Mucosa of descending colon (tissue), 3 donors: ENCODE results near the gene DHX57. TPM values are rescaled to one million over a fixed set of nuclear protein-coding genes. Genes with fewer than 3 reads are reported as not detected.

Experiments
- ATAC-seq: fragments of 200-7000 bp; cut with Tn5 transposase; one replicate; pipeline ENCODE4 v1.9.1; 2020; ENCODE audit warnings: mild to moderate bottlenecking, moderate library complexity
- DNase-seq, 3 donors: peaks; one replicate each; pipeline ENCODE4 v3.0.0-alpha.2; 2020
- H3K36me3 ChIP-seq: fragments of 200-600 bp; one replicate; pipeline ENCODE4 v1.8.0; 2021; ENCODE audit warnings: low read depth, mild to moderate bottlenecking
- H3K4me1 ChIP-seq: fragments of 200-600 bp; one replicate; pipeline ENCODE4 v1.8.0; 2021; ENCODE audit warnings: low read depth, mild to moderate bottlenecking
- H3K4me3 ChIP-seq: fragments of 200-600 bp; one replicate; pipeline ENCODE4 v1.8.0; 2021; ENCODE audit warnings: mild to moderate bottlenecking
- H3K9me3 ChIP-seq: fragments of 200-600 bp; one replicate; pipeline ENCODE4 v1.8.0; 2021; ENCODE audit warnings: mild to moderate bottlenecking
- CTCF ChIP-seq: fragments of 200-600 bp; IDR thresholded peaks from one replicate; pipeline ENCODE4 v1.8.0; 2022; ENCODE audit warnings: antibody characterized with exemption, mild to moderate bottlenecking
- intact Hi-C, 2 donors: fragments of 100-400 bp; cut with DNase I in 1 of 2; cut with micrococcal nuclease in 1 of 2; formaldehyde crosslinking; loops; one replicate each; pipeline versions ENCODE4 v1.11.0 to v1.11.1; 2022; cut with DNase I, micrococcal nuclease
- total RNA-seq, 3 donors: library from RNA; stranded (reverse); fragmentation: NEBNext Ultra II Directional in 2 of 3; extraction: Animal tissue kit (Norgen Biotek cat#: 25700) in 2 of 3; gene quantifications; one replicate each; pipeline versions ENCODE4 v1.2.1 to v1.2.4, GENCODE V29; 2021 to 2023
- donor health status: DM: no; HTN: no; CAD: no; lungs with moderate emphysema.
- donor health status: DM: no; HTN: no; CAD: no.
- donor health status: DM: no; HTN: yes; CAD: no.

DHX57 gene
- total RNA-seq, 3 donors from 2014 or later = 10.4 to 17.3 (median 10.5) TPM

DNA sequence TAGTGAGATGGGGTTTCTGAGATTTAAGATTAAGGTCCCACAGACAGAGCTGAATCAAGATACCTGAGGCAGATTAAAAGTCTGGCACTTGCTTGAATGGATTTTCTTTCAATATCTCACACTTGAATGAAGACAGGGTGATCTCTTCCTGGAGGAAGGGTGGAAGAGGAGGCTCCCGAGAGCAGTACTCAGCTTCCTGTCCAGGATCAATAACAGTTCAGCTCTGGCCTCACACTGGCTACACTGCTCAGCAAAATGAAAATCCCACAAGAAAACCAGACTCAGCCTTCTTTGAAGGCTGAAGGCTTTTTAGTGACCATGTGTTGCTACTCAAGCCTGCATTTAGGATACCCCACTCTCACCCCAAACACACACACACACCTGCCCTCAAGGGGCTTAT, 25.0 kb upstream of the DHX57 start:
- ATAC-seq (no peak), DNase-seq (no peak)
- no peak overlapping the region for H3K4me3 ChIP-seq
- intact Hi-C loops = no loop called here
- TF ChIP-seq CTCF = no peak
- H3K9me3 ChIP-seq = no peaks in the 10 kb centered on the region
- H3K36me3 ChIP-seq = no peaks in the 10 kb centered on the region
- no peaks in the 10 kb centered on the region for H3K4me1 ChIP-seq

DNA sequence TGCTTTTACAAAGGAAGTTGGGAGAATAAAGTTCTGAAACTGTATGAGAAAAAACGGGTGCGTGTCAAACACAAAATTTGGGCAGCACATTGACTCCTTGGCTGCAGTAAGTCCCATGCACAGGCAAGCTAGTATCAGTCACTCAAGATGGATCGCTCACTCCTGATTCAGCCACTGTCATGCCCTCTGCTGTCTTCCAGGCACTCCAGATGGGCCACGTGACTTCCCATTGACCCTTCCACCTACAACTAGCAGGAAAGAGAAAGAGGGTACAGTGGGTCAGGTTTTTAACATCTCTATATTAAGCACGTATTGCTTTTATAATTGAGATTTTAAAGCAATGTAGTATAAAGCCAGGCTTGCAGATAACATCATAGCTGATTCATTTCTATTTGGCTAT, 22.5 kb upstream of the DHX57 start:
- intact Hi-C loops = no loop called here

GRCh38 chr2:38892819-38893218, 17.1 kb upstream of the DHX57 start:
- Histone ChIP-seq H3K9me3 (no peaks in the 10 kb centered on the region), H3K4me3 (no peak overlapping the region), H3K4me1 (no peaks in the 10 kb centered on the region), H3K36me3 (no peaks in the 10 kb centered on the region)
- DNase-seq = no peak
- no peak for ATAC-seq
- no peak for TF ChIP-seq CTCF
- intact Hi-C loops = no loop called here

More for the DNA sequence above, 22.5 kb upstream of the DHX57 start:
- DNase-seq (no peak), ATAC-seq (no peak)
- Histone ChIP-seq H3K9me3 (no peaks in the 10 kb centered on the region), H3K4me1 (no peaks in the 10 kb centered on the region), H3K4me3 (no peak overlapping the region), H3K36me3 (no peaks in the 10 kb centered on the region)
- TF ChIP-seq CTCF = no peak

DNA sequence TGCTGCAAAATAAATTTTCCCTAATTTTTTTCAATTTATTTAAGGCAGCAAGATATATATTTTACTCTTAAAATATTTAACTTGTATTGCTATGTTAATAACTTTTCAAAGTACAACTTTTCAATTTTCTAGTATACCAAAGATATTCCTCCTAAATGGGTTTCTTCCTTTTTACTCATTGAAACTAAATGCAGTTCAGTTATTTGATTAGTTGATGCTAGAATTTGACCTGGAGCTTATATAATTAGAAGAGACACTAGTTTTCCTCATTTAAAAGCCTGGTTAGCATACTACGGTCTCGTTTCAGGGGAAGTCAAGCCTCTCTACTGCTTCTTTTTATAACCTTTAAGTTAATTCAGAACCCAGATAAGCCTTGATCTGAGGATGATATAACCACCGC, 13.8 kb upstream of the DHX57 start, which contains the start of gene ARHGEF33:
TSS of gene ARHGEF33 (plus strand) at position 301 of the 400 bp plus-strand sequence. CDS start 29,573 bp downstream, outside the sequence.
- Histone ChIP-seq H3K4me3 (no peak within 1 kb of the TSS), H3K9me3 (no peaks in the 10 kb centered on the region), H3K4me1 (no peaks in the 10 kb centered on the region), H3K36me3 (no peaks in the 10 kb centered on the region)
- no peak for DNase-seq
- intact Hi-C loops = no loop called here
- ATAC-seq = no peak
- no peak for TF ChIP-seq CTCF

DNA sequence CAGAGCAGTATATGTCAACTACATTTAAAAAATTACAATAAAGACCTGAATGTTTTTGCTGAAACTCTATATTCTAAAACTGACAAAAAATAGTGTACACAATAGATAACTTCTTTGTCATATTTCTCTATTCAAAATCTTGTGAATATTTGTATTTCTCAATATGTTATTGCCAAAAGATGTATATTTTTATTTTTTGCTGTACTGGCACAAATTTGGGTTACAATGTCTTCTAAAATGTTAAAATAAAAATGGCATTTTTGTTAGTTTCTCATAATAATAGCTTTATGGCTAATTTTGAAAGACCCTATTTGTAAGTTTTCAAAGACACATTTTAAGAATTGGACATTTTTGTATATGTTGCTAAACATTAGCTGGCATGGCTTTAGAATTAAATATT, 13.3 kb upstream of the DHX57 start:
- H3K4me3 ChIP-seq = no peak overlapping the region
- ATAC-seq (no peak), DNase-seq (no peak)
- no peaks in the 10 kb centered on the region for H3K9me3 ChIP-seq
- H3K36me3 ChIP-seq = no peaks in the 10 kb centered on the region
- no peaks in the 10 kb centered on the region for H3K4me1 ChIP-seq
- intact Hi-C loops = no loop called here
- no peak for TF ChIP-seq CTCF
